Measurements from ENCODE around the gene RAB11B. TPM values are rescaled to one million over a fixed set of nuclear protein-coding genes. Genes with fewer than 3 reads are reported as not detected.

Gene RAB11B
- 22.6 and 44.9 TPM in 2 replicates for total RNA-seq

GRCh38 chr19:8389891-8390616 is at the start of gene RAB11B:
Gene RAB11B (plus strand): TSS chr19:8390360. CDS start chr19:8390417, 57 bp downstream.

GRCh38 chr19:8342684-8343482 is 47.3 kb upstream of the RAB11B start, which contains the start of gene KANK3:
Gene KANK3 (minus strand): TSS chr19:8343262. CDS start chr19:8337828, 5,434 bp downstream.

GRCh38 chr19:8363803-8364771 is 26.1 kb upstream of the RAB11B start, which contains the start of gene ANGPTL4:
Gene ANGPTL4 (plus strand): TSS chr19:8364155. CDS start chr19:8364322, 167 bp downstream.

GRCh38 chr19:8412783-8413628 is 22.8 kb downstream of the RAB11B start, which contains the start of gene MARCHF2:
Gene MARCHF2 (plus strand): TSS chr19:8413305. CDS start chr19:8421841, 8,536 bp downstream.

GRCh38 chr19:8444677-8445487 is 54.7 kb downstream of the RAB11B start, which contains the start of gene HNRNPM:
Gene HNRNPM (plus strand): TSS chr19:8444975. CDS start chr19:8444999, 24 bp downstream.

Other genes starting within 250 kb of the RAB11B start
- not detected in 2 replicates for gene FBN3, start 240.8 kb upstream of the RAB11B start, total RNA-seq
- gene CERS4, start 181.0 kb upstream of the RAB11B start, total RNA-seq, result 10.3 and 14.3 TPM in 2 replicates
- 66.4 and 99.0 TPM in 2 replicates for gene CD320, start 82.0 kb upstream of the RAB11B start, total RNA-seq
- gene NDUFA7, start 69.0 kb upstream of the RAB11B start, total RNA-seq, result 47.5 and 63.2 TPM in 2 replicates
- gene RPS28, start 68.9 kb upstream of the RAB11B start, total RNA-seq, result 414 and 638 TPM in 2 replicates
- gene KANK3, start 47.1 kb upstream of the RAB11B start, total RNA-seq, result 0.81 and 1.1 TPM in 2 replicates
- 290 and 481 TPM in 2 replicates for gene ANGPTL4, start 26.2 kb upstream of the RAB11B start, total RNA-seq
- 84.1 and 101 TPM in 2 replicates for gene MARCHF2, start 22.9 kb downstream of the RAB11B start, total RNA-seq
- 52.5 and 65.5 TPM in 2 replicates for gene HNRNPM, start 54.6 kb downstream of the RAB11B start, total RNA-seq
- not detected in 2 replicates for gene PRAM1, start 112.3 kb downstream of the RAB11B start, total RNA-seq
- gene ZNF414, start 123.8 kb downstream of the RAB11B start, total RNA-seq, result 2.9 and 12.6 TPM in 2 replicates
- 0.18 and 0.49 TPM in 2 replicates for gene MYO1F, start 187.1 kb downstream of the RAB11B start, total RNA-seq
- 7.8 and 26.0 TPM in 2 replicates for gene ADAMTS10, start 220.4 kb downstream of the RAB11B start, total RNA-seq
- gene NFILZ, start 240.3 kb downstream of the RAB11B start, total RNA-seq, result not detected in 2 replicates

Data from cardiac atrium fibroblast (primary cell).